Measurements from ENCODE around the gene AGBL4. TPM values are rescaled to one million over a fixed set of nuclear protein-coding genes. Genes with fewer than 3 reads are reported as not detected.

Gene AGBL4
- total RNA-seq, 1 experiment from 2014 or later: not detected

DNA sequence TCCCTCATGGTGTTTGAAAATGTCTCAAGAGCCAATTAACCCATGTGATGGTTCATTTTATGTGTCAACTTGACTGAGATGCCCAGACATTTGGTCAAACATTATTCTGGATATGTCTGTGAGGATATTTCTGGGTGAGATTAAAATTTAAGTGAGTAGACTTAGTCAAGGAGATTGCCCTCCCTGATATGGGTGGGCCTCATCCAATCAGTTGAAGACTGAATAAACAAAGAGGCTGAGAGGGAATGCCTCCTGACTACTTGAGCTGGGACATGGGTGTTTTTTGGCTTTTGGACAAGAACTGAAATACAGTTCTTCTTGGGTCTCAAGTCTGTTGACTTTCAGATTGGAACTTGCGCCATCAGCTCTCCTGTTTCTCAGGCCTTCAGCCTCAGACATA lies 1462.3 kb downstream of the AGBL4 start:
- no peaks in the 10 kb centered on the region for H3K9me2 ChIP-seq (ENCODE audit: insufficient read depth)
- peaks cover 58% of the 10 kb centered on the region for H3K27me3 ChIP-seq (ENCODE audit: insufficient read depth, low read length)
- no peaks in the 10 kb centered on the region for H3K4me1 ChIP-seq (ENCODE audit: control insufficient read depth in 1 of 2, insufficient read depth in 2 of 2, low read length in 2 of 2)
- CTCF ChIA-PET: no interaction called here
- H3K27ac ChIP-seq (ENCODE audit: low read depth, low read length): no peak overlapping the region
- H4K20me1 ChIP-seq (ENCODE audit: insufficient read depth): no peaks in the 10 kb centered on the region
- intact Hi-C loops (cut with micrococcal nuclease): no loop called here
- H2AFZ ChIP-seq (ENCODE audit: low read depth, low read length, poor library complexity, severe bottlenecking): no peak overlapping the region
- TF ChIP-seq ZFX (IDR thresholded peaks at IDR 0.05) (no peak), EZH2phosphoT487 (IDR thresholded peaks at IDR 0.05; ENCODE audit: borderline replicate concordance) (no peak), FOSL1 (IDR thresholded peaks at IDR 0.05; ENCODE audit: low read depth) (no peak), CEBPB (IDR thresholded peaks at IDR 0.05; ENCODE audit: low read depth) (no peak), RAD21 (IDR thresholded peaks at IDR 0.05; ENCODE audit: low read depth) (no peak), YY1 (IDR thresholded peaks at IDR 0.05; ENCODE audit: extremely low read depth, insufficient replicate concordance, low read depth, low read length) (no peak), EZH2 (IDR thresholded peaks at IDR 0.05) (no peak), TCF7L2 (IDR thresholded peaks at IDR 0.05; ENCODE audit: borderline replicate concordance, extremely low read depth, insufficient read depth, insufficient read length) (no peak), EGR1 (IDR thresholded peaks at IDR 0.05; ENCODE audit: low read depth) (no peak), SP1 (IDR thresholded peaks at IDR 0.05; ENCODE audit: low read depth) (no peak), JUND (IDR thresholded peaks at IDR 0.05) (no peak), POLR2A (IDR thresholded peaks at IDR 0.05; ENCODE audit: borderline replicate concordance, extremely low read depth, insufficient read depth, insufficient read length) (no peak), ZNF274 (IDR thresholded peaks at IDR 0.05; ENCODE audit: low read depth, low read length) (no peak), CBX3 (IDR thresholded peaks at IDR 0.05; ENCODE audit: low read depth) (no peak), SIN3A (IDR thresholded peaks at IDR 0.05; ENCODE audit: low read depth) (no peak), ELF1 (IDR thresholded peaks at IDR 0.05; ENCODE audit: borderline replicate concordance, low read depth) (no peak)
- TF ChIP-seq, protein P1, sequence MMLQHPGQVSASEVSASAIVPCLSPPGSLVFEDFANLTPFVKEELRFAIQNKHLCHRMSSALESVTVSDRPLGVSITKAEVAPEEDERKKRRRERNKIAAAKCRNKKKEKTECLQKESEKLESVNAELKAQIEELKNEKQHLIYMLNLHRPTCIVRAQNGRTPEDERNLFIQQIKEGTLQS (IDR thresholded peaks at IDR 0.05): no peak
- TF ChIP-seq, protein P2, sequence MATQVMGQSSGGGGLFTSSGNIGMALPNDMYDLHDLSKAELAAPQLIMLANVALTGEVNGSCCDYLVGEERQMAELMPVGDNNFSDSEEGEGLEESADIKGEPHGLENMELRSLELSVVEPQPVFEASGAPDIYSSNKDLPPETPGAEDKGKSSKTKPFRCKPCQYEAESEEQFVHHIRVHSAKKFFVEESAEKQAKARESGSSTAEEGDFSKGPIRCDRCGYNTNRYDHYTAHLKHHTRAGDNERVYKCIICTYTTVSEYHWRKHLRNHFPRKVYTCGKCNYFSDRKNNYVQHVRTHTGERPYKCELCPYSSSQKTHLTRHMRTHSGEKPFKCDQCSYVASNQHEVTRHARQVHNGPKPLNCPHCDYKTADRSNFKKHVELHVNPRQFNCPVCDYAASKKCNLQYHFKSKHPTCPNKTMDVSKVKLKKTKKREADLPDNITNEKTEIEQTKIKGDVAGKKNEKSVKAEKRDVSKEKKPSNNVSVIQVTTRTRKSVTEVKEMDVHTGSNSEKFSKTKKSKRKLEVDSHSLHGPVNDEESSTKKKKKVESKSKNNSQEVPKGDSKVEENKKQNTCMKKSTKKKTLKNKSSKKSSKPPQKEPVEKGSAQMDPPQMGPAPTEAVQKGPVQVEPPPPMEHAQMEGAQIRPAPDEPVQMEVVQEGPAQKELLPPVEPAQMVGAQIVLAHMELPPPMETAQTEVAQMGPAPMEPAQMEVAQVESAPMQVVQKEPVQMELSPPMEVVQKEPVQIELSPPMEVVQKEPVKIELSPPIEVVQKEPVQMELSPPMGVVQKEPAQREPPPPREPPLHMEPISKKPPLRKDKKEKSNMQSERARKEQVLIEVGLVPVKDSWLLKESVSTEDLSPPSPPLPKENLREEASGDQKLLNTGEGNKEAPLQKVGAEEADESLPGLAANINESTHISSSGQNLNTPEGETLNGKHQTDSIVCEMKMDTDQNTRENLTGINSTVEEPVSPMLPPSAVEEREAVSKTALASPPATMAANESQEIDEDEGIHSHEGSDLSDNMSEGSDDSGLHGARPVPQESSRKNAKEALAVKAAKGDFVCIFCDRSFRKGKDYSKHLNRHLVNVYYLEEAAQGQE (IDR thresholded peaks at IDR 0.05; ENCODE audit: low read depth): no peak
- TF ChIP-seq, protein P3, sequence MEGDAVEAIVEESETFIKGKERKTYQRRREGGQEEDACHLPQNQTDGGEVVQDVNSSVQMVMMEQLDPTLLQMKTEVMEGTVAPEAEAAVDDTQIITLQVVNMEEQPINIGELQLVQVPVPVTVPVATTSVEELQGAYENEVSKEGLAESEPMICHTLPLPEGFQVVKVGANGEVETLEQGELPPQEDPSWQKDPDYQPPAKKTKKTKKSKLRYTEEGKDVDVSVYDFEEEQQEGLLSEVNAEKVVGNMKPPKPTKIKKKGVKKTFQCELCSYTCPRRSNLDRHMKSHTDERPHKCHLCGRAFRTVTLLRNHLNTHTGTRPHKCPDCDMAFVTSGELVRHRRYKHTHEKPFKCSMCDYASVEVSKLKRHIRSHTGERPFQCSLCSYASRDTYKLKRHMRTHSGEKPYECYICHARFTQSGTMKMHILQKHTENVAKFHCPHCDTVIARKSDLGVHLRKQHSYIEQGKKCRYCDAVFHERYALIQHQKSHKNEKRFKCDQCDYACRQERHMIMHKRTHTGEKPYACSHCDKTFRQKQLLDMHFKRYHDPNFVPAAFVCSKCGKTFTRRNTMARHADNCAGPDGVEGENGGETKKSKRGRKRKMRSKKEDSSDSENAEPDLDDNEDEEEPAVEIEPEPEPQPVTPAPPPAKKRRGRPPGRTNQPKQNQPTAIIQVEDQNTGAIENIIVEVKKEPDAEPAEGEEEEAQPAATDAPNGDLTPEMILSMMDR (IDR thresholded peaks at IDR 0.05 in 2 of 3, conservative IDR thresholded peaks at IDR 0.05 in 1 of 3; ENCODE audit: borderline replicate concordance in 1 of 3, insufficient read depth in 1 of 3, low read depth in 2 of 3, low read length in 2 of 3): no peak
- TF ChIP-seq, protein P4, sequence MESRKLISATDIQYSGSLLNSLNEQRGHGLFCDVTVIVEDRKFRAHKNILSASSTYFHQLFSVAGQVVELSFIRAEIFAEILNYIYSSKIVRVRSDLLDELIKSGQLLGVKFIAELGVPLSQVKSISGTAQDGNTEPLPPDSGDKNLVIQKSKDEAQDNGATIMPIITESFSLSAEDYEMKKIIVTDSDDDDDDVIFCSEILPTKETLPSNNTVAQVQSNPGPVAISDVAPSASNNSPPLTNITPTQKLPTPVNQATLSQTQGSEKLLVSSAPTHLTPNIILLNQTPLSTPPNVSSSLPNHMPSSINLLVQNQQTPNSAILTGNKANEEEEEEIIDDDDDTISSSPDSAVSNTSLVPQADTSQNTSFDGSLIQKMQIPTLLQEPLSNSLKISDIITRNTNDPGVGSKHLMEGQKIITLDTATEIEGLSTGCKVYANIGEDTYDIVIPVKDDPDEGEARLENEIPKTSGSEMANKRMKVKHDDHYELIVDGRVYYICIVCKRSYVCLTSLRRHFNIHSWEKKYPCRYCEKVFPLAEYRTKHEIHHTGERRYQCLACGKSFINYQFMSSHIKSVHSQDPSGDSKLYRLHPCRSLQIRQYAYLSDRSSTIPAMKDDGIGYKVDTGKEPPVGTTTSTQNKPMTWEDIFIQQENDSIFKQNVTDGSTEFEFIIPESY (IDR thresholded peaks at IDR 0.05; ENCODE audit: extremely low read depth, insufficient replicate concordance, low read length): no peak
- no TSS peak for BruUV-seq (replicated peaks)
- DNase-seq (ENCODE audit: low read depth, low spot score): no peak
- H3K79me2 ChIP-seq (ENCODE audit: insufficient read depth, low read length): no peaks in the 10 kb centered on the region
- no peaks in the 10 kb centered on the region for H3K36me3 ChIP-seq (ENCODE audit: control insufficient read depth in 1 of 2, insufficient read depth in 2 of 2, low read length in 2 of 2)
- RAD21 ChIA-PET (ENCODE audit: low non-redundant PET in 1 of 2, low total read pairs in 2 of 2, uncharacterized antibody in 2 of 2, unreplicated experiment in 2 of 2): no interaction called here
- H3K9ac ChIP-seq (ENCODE audit: low read length): no peak overlapping the region
- H3K9me3 ChIP-seq (ENCODE audit: control insufficient read depth in 1 of 2, insufficient read depth in 1 of 2, low read depth in 1 of 2, low read length in 2 of 2): no peaks in the 10 kb centered on the region
- no peak overlapping the region for H3K4me3 ChIP-seq (replicated peaks in 1 of 2; ENCODE audit: low read depth in 1 of 2, low read length in 2 of 2)
- POLR2A ChIA-PET: no interaction called here
- ATAC-seq: no peak
- H3K4me2 ChIP-seq (ENCODE audit: low read length): no peak overlapping the region

Data from HCT116 (cell line).